ENCODE results near the gene GLP2R.

Gene GLP2R

DNA sequence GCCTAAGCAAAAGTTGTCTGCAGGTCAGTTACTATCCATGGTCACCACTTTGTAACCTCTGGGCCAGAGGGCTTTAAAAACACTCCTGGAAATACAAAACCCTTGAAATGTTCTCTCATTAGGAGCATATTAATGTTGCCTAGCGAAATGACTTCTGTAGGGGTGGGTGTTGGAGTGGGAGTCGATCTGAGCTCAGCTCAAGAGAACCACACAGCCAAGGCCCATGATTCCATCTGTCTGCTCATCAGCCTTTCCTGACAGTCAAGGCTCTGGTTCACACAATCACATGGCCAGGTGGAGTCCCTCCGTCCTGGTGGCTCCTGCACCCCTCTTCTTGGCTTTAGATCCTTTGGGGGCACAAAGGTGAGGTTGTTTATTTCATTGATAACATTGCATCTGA lies 52.6 kb downstream of the GLP2R start:
- no peak overlapping the region for H3K4me3 ChIP-seq (ENCODE audit: extremely low read depth, insufficient read depth, low read length, poor library complexity, severe bottlenecking)
- H3K36me3 ChIP-seq (ENCODE audit: control insufficient read depth, insufficient read depth, low read length) = no peaks in the 10 kb centered on the region
- no peaks in the 10 kb centered on the region for H3K4me1 ChIP-seq (ENCODE audit: control insufficient read depth, insufficient read depth, low read length, poor library complexity, severe bottlenecking)
- no peak overlapping the region for H3K27ac ChIP-seq (ENCODE audit: low read depth, low read length, severe bottlenecking)
- no CpG with 5 or more reads among the region's 3 CpGs for WGBS, 2 experiments (ENCODE audit: insufficient coverage in 2 of 2)
- H3K9me3 ChIP-seq (ENCODE audit: control insufficient read depth, low read length) = peaks cover 2% of the 10 kb centered on the region

DNA sequence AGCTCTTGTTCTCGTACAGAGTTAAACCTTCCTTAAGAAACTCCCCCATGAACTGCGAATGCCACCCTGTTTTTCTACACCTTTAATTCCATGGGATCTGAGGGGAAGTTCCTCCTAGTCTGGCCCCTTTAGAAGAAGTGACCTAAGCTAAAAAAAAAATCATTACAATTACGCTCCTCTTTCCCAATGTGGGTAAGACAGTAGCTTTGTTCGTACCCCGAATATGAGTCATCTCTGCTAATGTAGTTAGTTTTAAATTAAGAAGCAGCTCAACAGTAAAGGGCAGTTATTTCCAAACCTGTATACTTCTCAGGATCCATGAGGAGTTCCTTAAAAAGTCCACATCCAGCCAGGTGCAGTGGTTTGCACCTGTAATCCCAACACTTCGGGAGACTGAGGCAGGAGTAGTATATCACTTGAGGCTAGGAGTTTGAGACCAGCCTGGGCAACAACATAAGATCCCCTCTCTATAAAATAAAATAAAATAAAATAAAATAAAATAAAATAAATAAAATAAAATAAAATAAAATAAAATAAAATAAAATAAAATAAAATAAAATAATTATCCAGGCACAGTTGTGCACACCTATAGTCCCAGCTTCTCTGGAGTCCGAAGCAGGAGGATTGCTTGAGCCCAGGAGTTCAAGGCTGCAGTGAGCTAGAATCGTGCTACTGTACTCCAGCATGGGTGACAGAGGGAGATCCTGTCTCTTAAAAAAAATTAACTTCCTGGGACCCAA lies 53.2 kb downstream of the GLP2R start:
- Histone ChIP-seq H3K9me3 (ENCODE audit: control insufficient read depth, low read length) (peaks cover 6% of the 10 kb centered on the region), H3K4me3 (ENCODE audit: extremely low read depth, insufficient read depth, low read length, poor library complexity, severe bottlenecking) (no peak overlapping the region), H3K4me1 (ENCODE audit: control insufficient read depth, insufficient read depth, low read length, poor library complexity, severe bottlenecking) (no peaks in the 10 kb centered on the region), H3K27ac (ENCODE audit: low read depth, low read length, severe bottlenecking) (no peak overlapping the region), H3K36me3 (ENCODE audit: control insufficient read depth, insufficient read depth, low read length) (no peaks in the 10 kb centered on the region)
- WGBS, 2 experiments (ENCODE audit: insufficient coverage in 2 of 2) = 94 to 100% methylated on average over 1 to 3 of the region's 8 CpGs

DNA sequence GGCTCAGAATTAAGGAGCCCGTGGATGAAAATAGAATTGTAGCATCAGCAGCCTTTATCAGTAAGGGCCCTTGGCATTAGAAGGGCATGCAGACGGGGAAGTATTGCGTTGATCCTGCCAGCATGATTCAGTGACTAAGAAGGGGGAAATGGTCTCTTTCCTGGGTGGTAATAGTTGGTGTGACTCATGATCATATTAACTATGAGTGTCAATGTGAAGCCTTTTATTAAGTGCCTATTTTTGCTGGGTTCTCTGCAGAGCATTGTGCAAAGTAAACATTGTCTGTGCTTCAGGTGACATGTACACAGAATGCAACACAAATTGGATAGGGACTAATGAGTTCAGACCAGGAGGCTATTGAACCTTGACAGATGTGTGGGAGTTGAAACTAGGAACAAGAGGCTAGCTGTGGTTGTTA lies 54.9 kb downstream of the GLP2R start:
- Histone ChIP-seq H3K9me3 (ENCODE audit: control insufficient read depth, low read length) (peaks cover 6% of the 10 kb centered on the region), H3K36me3 (ENCODE audit: control insufficient read depth, insufficient read depth, low read length) (no peaks in the 10 kb centered on the region), H3K4me3 (ENCODE audit: extremely low read depth, insufficient read depth, low read length, poor library complexity, severe bottlenecking) (no peak overlapping the region), H3K4me1 (ENCODE audit: control insufficient read depth, insufficient read depth, low read length, poor library complexity, severe bottlenecking) (no peaks in the 10 kb centered on the region), H3K27ac (ENCODE audit: low read depth, low read length, severe bottlenecking) (no peak overlapping the region)
- 85 to 87% methylated on average over 3 of the region's 3 CpGs for WGBS, 2 experiments (ENCODE audit: insufficient coverage in 2 of 2)

DNA sequence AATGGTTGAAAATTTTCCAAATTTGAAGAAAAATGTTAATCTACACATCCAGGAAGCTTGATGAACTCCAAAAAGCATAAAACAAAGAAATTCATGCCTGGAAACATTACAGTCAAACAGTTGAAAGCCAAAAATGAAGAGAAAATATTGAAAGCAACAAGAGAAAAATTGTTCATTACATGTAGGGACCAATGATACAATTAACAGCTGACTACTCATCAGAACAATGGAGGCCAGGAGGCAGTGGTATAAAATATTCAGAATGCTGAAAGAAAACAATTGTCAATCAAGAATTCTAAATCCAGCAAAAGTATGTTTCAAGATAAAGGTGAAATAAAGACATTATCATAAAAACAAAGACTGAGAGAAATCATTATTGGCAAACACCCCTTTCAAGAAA lies 57.7 kb downstream of the GLP2R start:
- H3K36me3 ChIP-seq (ENCODE audit: control insufficient read depth, insufficient read depth, low read length) = no peaks in the 10 kb centered on the region
- H3K27ac ChIP-seq (ENCODE audit: low read depth, low read length, severe bottlenecking) = no peak overlapping the region
- no peaks in the 10 kb centered on the region for H3K4me1 ChIP-seq (ENCODE audit: control insufficient read depth, insufficient read depth, low read length, poor library complexity, severe bottlenecking)
- H3K4me3 ChIP-seq (ENCODE audit: extremely low read depth, insufficient read depth, low read length, poor library complexity, severe bottlenecking) = no peak overlapping the region
- peaks cover 6% of the 10 kb centered on the region for H3K9me3 ChIP-seq (ENCODE audit: control insufficient read depth, low read length)

DNA sequence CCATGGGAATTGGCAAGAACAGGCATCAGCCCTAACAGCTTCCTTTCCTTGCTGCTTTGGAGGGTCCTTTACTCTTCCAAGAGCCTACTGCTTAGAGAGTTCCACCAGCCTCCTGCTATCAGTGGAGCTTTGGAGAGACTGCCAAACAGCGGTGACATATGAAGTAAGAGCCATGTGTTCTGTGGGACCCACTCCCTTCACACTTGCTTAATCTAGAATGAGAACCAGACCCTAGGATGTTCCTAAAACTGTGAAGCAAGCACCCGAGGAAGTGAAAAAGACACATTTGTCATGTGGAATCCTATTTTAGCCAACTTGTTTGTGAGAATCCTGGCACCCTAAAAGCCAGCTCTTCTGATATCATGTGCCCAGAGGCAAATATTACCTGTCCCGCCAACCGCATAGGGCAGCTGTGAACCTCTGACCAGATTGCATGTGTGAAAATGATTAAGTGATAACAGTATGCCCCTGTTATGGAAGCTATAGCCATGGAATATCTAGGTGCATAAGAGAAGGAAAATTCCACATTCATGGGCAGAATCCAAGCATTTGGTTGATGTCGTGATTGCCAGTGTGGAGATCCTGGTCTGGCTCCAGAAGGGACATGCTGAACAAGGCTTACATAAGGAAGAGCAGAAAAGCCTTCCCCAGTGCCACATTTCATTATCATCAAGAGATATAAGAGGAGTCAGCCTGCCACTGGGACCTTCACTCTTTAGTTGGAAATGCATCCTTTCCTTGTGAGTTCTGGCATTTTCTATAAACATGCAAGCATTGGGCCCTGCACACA lies 60.6 kb downstream of the GLP2R start:
- 79 to 97% methylated on average over 4 to 5 of the region's 5 CpGs for WGBS, 2 experiments (ENCODE audit: insufficient coverage in 2 of 2)

DNA sequence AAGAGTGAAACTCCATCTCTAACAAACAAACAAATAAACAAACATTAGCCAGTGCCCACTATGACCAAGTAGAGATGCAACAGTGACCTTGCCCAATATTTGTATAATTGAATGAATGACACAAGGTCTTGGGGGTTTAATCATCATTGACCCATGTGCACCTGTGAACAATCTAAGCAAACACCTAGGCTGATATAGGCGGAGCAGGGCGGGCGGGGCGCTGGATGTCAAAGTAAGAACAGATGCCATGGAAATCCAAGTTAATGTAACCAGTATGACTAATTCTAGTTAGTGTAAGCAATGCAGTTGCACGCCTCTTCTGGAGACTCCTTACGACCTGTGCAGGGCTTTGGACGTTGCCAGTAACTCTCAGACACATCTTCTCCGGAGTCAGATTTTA lies 61.8 kb downstream of the GLP2R start:
- H3K4me1 ChIP-seq (ENCODE audit: control insufficient read depth, insufficient read depth, low read length, poor library complexity, severe bottlenecking) = no peaks in the 10 kb centered on the region
- peaks cover 6% of the 10 kb centered on the region for H3K9me3 ChIP-seq (ENCODE audit: control insufficient read depth, low read length)
- 84 to 94% methylated on average over 8 of the region's 8 CpGs for WGBS, 2 experiments (ENCODE audit: insufficient coverage in 2 of 2)
- H3K36me3 ChIP-seq (ENCODE audit: control insufficient read depth, insufficient read depth, low read length) = no peaks in the 10 kb centered on the region
- H3K27ac ChIP-seq (ENCODE audit: low read depth, low read length, severe bottlenecking) = no peak overlapping the region
- H3K4me3 ChIP-seq (ENCODE audit: extremely low read depth, insufficient read depth, low read length, poor library complexity, severe bottlenecking) = no peak overlapping the region

More for the DNA sequence above, 60.6 kb downstream of the GLP2R start:
- H3K4me1 ChIP-seq (ENCODE audit: control insufficient read depth, insufficient read depth, low read length, poor library complexity, severe bottlenecking) = no peaks in the 10 kb centered on the region
- no peak overlapping the region for H3K4me3 ChIP-seq (ENCODE audit: extremely low read depth, insufficient read depth, low read length, poor library complexity, severe bottlenecking)
- no peaks in the 10 kb centered on the region for H3K36me3 ChIP-seq (ENCODE audit: control insufficient read depth, insufficient read depth, low read length)
- H3K27ac ChIP-seq (ENCODE audit: low read depth, low read length, severe bottlenecking) = no peak overlapping the region
- H3K9me3 ChIP-seq (ENCODE audit: control insufficient read depth, low read length) = peaks cover 6% of the 10 kb centered on the region

DNA sequence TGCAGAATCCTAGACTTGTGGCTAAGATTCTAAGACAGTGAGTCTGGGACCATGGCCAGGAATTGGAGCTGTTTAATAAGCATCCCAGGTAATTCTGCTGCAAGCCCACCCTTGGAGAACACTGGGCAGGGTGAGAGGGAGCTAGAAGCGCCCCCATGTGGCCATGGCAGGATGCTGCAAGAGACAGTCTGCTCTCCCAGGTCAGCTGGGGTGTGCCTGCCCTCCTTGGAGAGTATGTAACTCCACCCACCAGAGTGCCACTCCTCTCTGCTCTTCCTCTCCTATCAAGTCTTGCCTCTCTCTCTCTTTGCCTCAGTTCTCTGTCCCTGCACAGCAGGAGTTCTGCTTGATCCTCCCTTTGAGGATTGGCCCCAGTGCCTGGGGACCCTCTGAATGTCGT lies 64.4 kb downstream of the GLP2R start:
- H3K36me3 ChIP-seq (ENCODE audit: control insufficient read depth, insufficient read depth, low read length) = no peaks in the 10 kb centered on the region
- no peaks in the 10 kb centered on the region for H3K4me1 ChIP-seq (ENCODE audit: control insufficient read depth, insufficient read depth, low read length, poor library complexity, severe bottlenecking)
- WGBS, 2 experiments (ENCODE audit: insufficient coverage in 2 of 2) = 5 to 15% methylated on average over 2 of the region's 2 CpGs
- no peak overlapping the region for H3K27ac ChIP-seq (ENCODE audit: low read depth, low read length, severe bottlenecking)
- no peak overlapping the region for H3K4me3 ChIP-seq (ENCODE audit: extremely low read depth, insufficient read depth, low read length, poor library complexity, severe bottlenecking)
- H3K9me3 ChIP-seq (ENCODE audit: control insufficient read depth, low read length) = no peaks in the 10 kb centered on the region

DNA sequence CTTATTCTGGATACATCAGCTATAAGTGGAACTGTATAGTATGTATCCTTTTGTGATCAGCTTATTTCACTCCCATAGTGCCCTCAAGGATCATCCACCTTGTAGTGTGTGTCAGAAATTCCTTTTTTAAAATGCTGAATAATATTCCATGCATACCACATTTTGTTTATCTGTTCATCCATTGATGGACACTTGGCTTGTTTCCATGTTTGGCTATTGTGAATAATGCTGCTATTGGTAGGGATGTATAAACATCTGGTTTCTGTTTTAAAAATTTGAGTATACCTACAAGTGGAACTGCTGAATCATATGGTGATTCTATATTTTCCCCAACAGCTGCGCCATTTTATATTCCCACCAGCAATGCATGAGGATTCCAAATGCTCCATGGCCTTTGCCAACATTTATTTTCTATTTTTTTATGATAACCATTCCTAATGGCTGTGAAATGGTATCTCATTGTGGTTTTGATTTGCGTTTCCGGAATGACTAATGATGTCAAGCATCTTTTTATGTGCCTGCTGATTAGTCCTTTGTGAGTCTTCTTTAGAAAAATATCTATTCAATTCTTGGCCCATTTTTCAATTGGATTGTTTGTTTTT lies 67.8 kb downstream of the GLP2R start:
- WGBS, 2 experiments (ENCODE audit: insufficient coverage in 2 of 2) = 100% methylated on average over 1 of the region's 3 CpGs; no CpG with 5 or more reads in 1 of the 2 experiments
- Histone ChIP-seq H3K36me3 (ENCODE audit: control insufficient read depth, insufficient read depth, low read length) (no peaks in the 10 kb centered on the region), H3K4me3 (ENCODE audit: extremely low read depth, insufficient read depth, low read length, poor library complexity, severe bottlenecking) (no peak overlapping the region)

DNA sequence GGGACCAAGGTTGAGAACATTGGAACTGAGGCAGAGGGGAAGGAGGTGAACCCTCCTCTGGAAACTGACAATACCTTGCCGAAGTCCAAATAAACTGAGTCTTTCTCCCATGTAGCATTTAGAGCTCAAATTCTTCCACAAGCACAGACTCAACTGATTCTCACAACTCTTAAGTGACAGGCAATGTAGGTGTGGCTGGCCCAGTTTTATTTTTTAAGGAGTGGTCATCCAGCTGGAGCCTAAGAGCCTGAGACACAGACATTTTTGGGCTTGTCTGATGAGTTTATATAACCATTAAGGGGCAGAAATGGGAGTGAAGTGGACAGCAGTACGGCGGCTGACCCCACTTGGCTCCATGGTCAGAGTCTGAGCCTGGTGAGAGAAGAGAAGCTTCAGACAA lies 68.5 kb downstream of the GLP2R start:
- no peaks in the 10 kb centered on the region for H3K9me3 ChIP-seq (ENCODE audit: control insufficient read depth, low read length)
- no peaks in the 10 kb centered on the region for H3K4me1 ChIP-seq (ENCODE audit: control insufficient read depth, insufficient read depth, low read length, poor library complexity, severe bottlenecking)
- H3K4me3 ChIP-seq (ENCODE audit: extremely low read depth, insufficient read depth, low read length, poor library complexity, severe bottlenecking) = no peak overlapping the region
- H3K27ac ChIP-seq (ENCODE audit: low read depth, low read length, severe bottlenecking) = no peak overlapping the region
- no peaks in the 10 kb centered on the region for H3K36me3 ChIP-seq (ENCODE audit: control insufficient read depth, insufficient read depth, low read length)
- 94% methylated on average over 2 of the region's 3 CpGs for WGBS, 2 experiments (ENCODE audit: insufficient coverage in 2 of 2)

More for the DNA sequence above, 67.8 kb downstream of the GLP2R start:
- H3K9me3 ChIP-seq (ENCODE audit: control insufficient read depth, low read length) = no peaks in the 10 kb centered on the region
- H3K4me1 ChIP-seq (ENCODE audit: control insufficient read depth, insufficient read depth, low read length, poor library complexity, severe bottlenecking) = no peaks in the 10 kb centered on the region
- no peak overlapping the region for H3K27ac ChIP-seq (ENCODE audit: low read depth, low read length, severe bottlenecking)

DNA sequence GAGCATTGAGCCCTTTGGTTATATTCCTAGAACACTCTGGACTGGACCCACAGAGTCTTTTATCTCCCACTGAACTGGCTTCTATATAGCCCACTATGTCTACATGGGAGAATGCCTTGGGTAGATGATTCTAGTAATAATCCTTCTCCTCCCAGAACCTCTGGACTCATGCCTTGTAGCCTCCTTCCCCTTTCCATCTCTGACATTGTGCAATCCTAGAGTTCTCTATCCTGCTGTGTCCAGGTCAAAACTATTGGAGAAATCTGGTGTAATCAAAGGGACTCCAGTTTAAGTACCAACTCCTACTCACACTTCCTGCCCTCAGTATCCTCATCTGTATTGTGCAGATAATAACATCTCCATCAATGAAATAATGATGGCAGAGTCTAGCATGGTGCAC lies 70.2 kb downstream of the GLP2R start:
- H3K27ac ChIP-seq (ENCODE audit: low read depth, low read length, severe bottlenecking) = no peak overlapping the region
- no peak overlapping the region for H3K4me3 ChIP-seq (ENCODE audit: extremely low read depth, insufficient read depth, low read length, poor library complexity, severe bottlenecking)
- H3K9me3 ChIP-seq (ENCODE audit: control insufficient read depth, low read length) = no peaks in the 10 kb centered on the region
- H3K4me1 ChIP-seq (ENCODE audit: control insufficient read depth, insufficient read depth, low read length, poor library complexity, severe bottlenecking) = peaks cover 8% of the 10 kb centered on the region
- H3K36me3 ChIP-seq (ENCODE audit: control insufficient read depth, insufficient read depth, low read length) = no peaks in the 10 kb centered on the region

Data from mesodermal cell (in vitro differentiated cells).